Kidney (tissue), 14 donors: Measurements from ENCODE around the gene ADI1. TPM values are rescaled to one million over a fixed set of nuclear protein-coding genes. Genes with fewer than 3 reads are reported as not detected.
A peak's percentile ranks its signal among the peaks of the same experiment; 100 is the strongest.

ENCODE experiments used
- DNase-seq, 5 donors: peaks; one replicate each; pipeline ENCODE4 v3.0.0-alpha.2; 2013 to 2020
- FAIRE-seq: peaks from 2 replicates; lab custom pipeline; 2012; peaks lifted over from hg19 to GRCh38; lab: Jason Lieb, UNC
- H3K27ac ChIP-seq, 2 donors: one replicate each; pipeline ENCODE4 v1.7.0; 2013; ENCODE audit warnings: low read depth in 2 of 2, low read length in 2 of 2, inconsistent platforms in 1 of 2
- H3K27me3 ChIP-seq: one replicate; pipeline ENCODE4 v1.7.1; 2013; ENCODE audit warnings: low read length, inconsistent platforms; ENCODE audit not compliant: control insufficient read depth, insufficient read depth
- H3K36me3 ChIP-seq, 3 donors: one replicate each; pipeline versions ENCODE4 v1.7.0 to v1.7.1; 2013; ENCODE audit warnings: low read length in 3 of 3, control low read depth in 1 of 3, inconsistent platforms in 1 of 3; ENCODE audit not compliant: insufficient read depth in 3 of 3, control insufficient read depth in 2 of 3
- H3K4me1 ChIP-seq, 3 donors: one replicate each; pipeline versions ENCODE4 v1.7.0 to v1.7.1; 2013; ENCODE audit warnings: low read length in 3 of 3, inconsistent platforms in 1 of 3, low read depth in 1 of 3; ENCODE audit not compliant: control insufficient read depth in 2 of 3, insufficient read depth in 2 of 3
- H3K4me3 ChIP-seq, 3 donors: one replicate each; pipeline versions ENCODE4 v1.7.0 to v1.8.1; 2013; ENCODE audit warnings: low read length in 3 of 3, control low read depth in 1 of 3, inconsistent platforms in 1 of 3
- H3K9ac ChIP-seq, 3 donors: one replicate each; pipeline versions ENCODE4 v1.7.0 to v1.7.1; 2013; ENCODE audit warnings: low read length in 3 of 3, control low read depth in 1 of 3, inconsistent platforms in 1 of 3
- H3K9me3 ChIP-seq, 3 donors: one replicate each; pipeline versions ENCODE4 v1.7.0 to v1.7.1; 2013; ENCODE audit warnings: low read length in 3 of 3, control low read depth in 1 of 3, inconsistent platforms in 1 of 3; ENCODE audit not compliant: control insufficient read depth in 2 of 3, insufficient read depth in 1 of 3
- CTCF ChIP-seq: IDR thresholded peaks from 3 replicates; pipeline ENCODE4 v1.5.1; 2012; ENCODE audit warnings: mild to moderate bottlenecking, moderate library complexity, borderline replicate concordance; ENCODE audit not compliant: insufficient read depth; ENCODE audit errors: extremely low read depth
- intact Hi-C: fragments of 100-400 bp; cut with DNase I; formaldehyde crosslinking; loops from one replicate; pipeline ENCODE4 v1.11.1; 2022
- polyA plus RNA-seq: library from polyadenylated mRNA; stranded (reverse); fragments of 350-450 nt; fragmentation: Illumina TruSeq; extraction: RNeasy Lipid Tissue Mini Kit (QIAGEN cat#74804); gene quantifications from one replicate; pipeline ENCODE4 v1.2.3, GENCODE V29; 2014; ENCODE audit warnings: low read depth, low replicate concordance; ENCODE audit not compliant: insufficient read depth
- total RNA-seq: library from RNA; stranded (reverse); fragmentation: NEBNext Ultra II Directional; extraction: Animal tissue kit (Norgen Biotek cat#: 25700); gene quantifications from one replicate; pipeline ENCODE4 v1.2.1, GENCODE V29; 2021
- donor health status: control.
- donor health status: control.
- donor health status: control.
- donor health status: control.
- donor health status: control.
- donor health status: DM: yes; HTN: yes; CAD: no.
- donor health status: Normal renal cell carcinoma (clear cell type).

The ADI1 gene
- total and polyA plus RNA-seq, 2 donors from 2014 or later = 74.0 to 236 TPM

GRCh38 chr2:3481736-3482362 lies 37.5 kb downstream of the ADI1 start:
- Histone ChIP-seq H3K4me3 (no peak overlapping the region), H3K27me3 (no peaks in the 10 kb centered on the region), H3K36me3 (peaks cover 0 to 13% (median 8%) of the 10 kb centered on the region in 3 donors), H3K27ac (no peak overlapping the region), H3K4me1 (no peaks in the 10 kb centered on the region), H3K9ac (no peak overlapping the region), H3K9me3 (no peaks in the 10 kb centered on the region)
- DNase-seq = no peak
- no peak for TF ChIP-seq CTCF
- FAIRE-seq = no peak
- intact Hi-C loops = no loop called here

- TF ChIP-seq CTCF = no peak
- Histone ChIP-seq H3K4me3 (no peak overlapping the region), H3K9ac (no peak overlapping the region), H3K36me3 (peaks cover 0 to 17% (median 10%) of the 10 kb centered on the region in 3 donors), H3K27me3 (no peaks in the 10 kb centered on the region), H3K9me3 (no peaks in the 10 kb centered on the region), H3K27ac (no peak overlapping the region), H3K4me1 (no peaks in the 10 kb centered on the region)
- no peak for FAIRE-seq
- intact Hi-C loops = no loop called here
- DNase-seq = no peak
These were observed 38.3 kb downstream of the ADI1 start for GRCh38 chr2:3481011-3481400.

- FAIRE-seq = no peak
- DNase-seq = peak in 3 of 5 donors; percentile 34 to 64 (median 37)
- no peak overlapping the region for H3K4me3 ChIP-seq
- no peak for TF ChIP-seq CTCF
- no peaks in the 10 kb centered on the region for H3K27me3 ChIP-seq
- no peaks in the 10 kb centered on the region for H3K4me1 ChIP-seq
- no peak overlapping the region for H3K27ac ChIP-seq
- intact Hi-C loops = no loop called here
- H3K36me3 ChIP-seq = peaks cover 0 to 17% (median 14%) of the 10 kb centered on the region in 3 donors
- H3K9me3 ChIP-seq = no peaks in the 10 kb centered on the region
- H3K9ac ChIP-seq = no peak overlapping the region
These were observed 38.9 kb downstream of the ADI1 start for GRCh38 chr2:3480352-3481010.
